NCI-H524 (cell line): Measurements from ENCODE around the gene TMEM132C.

Experiments used
- DNase-seq, 2 experiments: peaks; one replicate each; lab custom pipeline; 2025; lab: John Stamatoyannopoulos, UW

TMEM132C gene

GRCh38 chr12:128288896-128289295 is 21.9 kb downstream of the TMEM132C start:
- DNase-seq: no peak

- no peak for DNase-seq
These were observed 24.0 kb downstream of the TMEM132C start for GRCh38 chr12:128290938-128291337.

GRCh38 chr12:128298091-128298748 is 31.2 kb downstream of the TMEM132C start:
- no peak for DNase-seq

- no peak for DNase-seq
These were observed 38.4 kb downstream of the TMEM132C start for GRCh38 chr12:128305336-128305892.

- DNase-seq: no peak
These were observed 40.8 kb downstream of the TMEM132C start for GRCh38 chr12:128307791-128308190.

- DNase-seq: no peak
These were observed 45.7 kb downstream of the TMEM132C start for GRCh38 chr12:128312661-128313060.

GRCh38 chr12:128313931-128314330 is 47.0 kb downstream of the TMEM132C start:
- DNase-seq: no peak

- DNase-seq: no peak
These were observed 47.6 kb downstream of the TMEM132C start for GRCh38 chr12:128314611-128315010.

- no peak for DNase-seq
These were observed 49.1 kb downstream of the TMEM132C start for GRCh38 chr12:128316078-128316477.

GRCh38 chr12:128316973-128317526 is 50.1 kb downstream of the TMEM132C start:
- no peak for DNase-seq

- DNase-seq: peak in 1 of 2 experiments; percentile 49
These were observed 51.4 kb downstream of the TMEM132C start for GRCh38 chr12:128318341-128318740.

GRCh38 chr12:128318946-128319345 is 52.0 kb downstream of the TMEM132C start:
- no peak for DNase-seq

GRCh38 chr12:128322341-128322740 is 55.4 kb downstream of the TMEM132C start:
- no peak for DNase-seq

GRCh38 chr12:128323145-128323920 is 56.4 kb downstream of the TMEM132C start:
- no peak for DNase-seq

- no peak for DNase-seq
These were observed 58.7 kb downstream of the TMEM132C start for GRCh38 chr12:128325646-128326045.

GRCh38 chr12:128326406-128326805 is 59.4 kb downstream of the TMEM132C start:
- no peak for DNase-seq

- DNase-seq: no peak
These were observed 62.0 kb downstream of the TMEM132C start for GRCh38 chr12:128328961-128329360.

- peak in 1 of 2 experiments; percentile 48 for DNase-seq
These were observed 69.5 kb downstream of the TMEM132C start for GRCh38 chr12:128336204-128337070.

- DNase-seq: no peak
These were observed 70.0 kb downstream of the TMEM132C start for GRCh38 chr12:128337071-128337345.

GRCh38 chr12:128337431-128338170 is 70.6 kb downstream of the TMEM132C start:
- peak in 1 of 2 experiments; percentile 7 for DNase-seq

- DNase-seq: peak; percentile 59 to 77
These were observed 71.6 kb downstream of the TMEM132C start for GRCh38 chr12:128338386-128339125.
